GM23338 (cell line): ENCODE data around the gene FDXR.

Experiments used
- CREB1 ChIP-seq: fragments of 250-450 bp; sonication (Bioruptor Pico); IDR thresholded peaks from 2 replicates; pipeline ENCODE4 v1.5.0; 2020; ENCODE audit warnings: low read depth, mild to moderate bottlenecking, moderate library complexity
- CTCF ChIP-seq, 2 experiments: fragments of 200-600 bp in 1 of 2; sonication (generic) in 1 of 2; conservative IDR thresholded peaks; 2 replicates each; pipeline versions ENCODE4 v1.5.1 to v1.6.1; 2016 to 2017; ENCODE audit warnings: antibody characterized with exemption in 2 of 2, low read depth in 2 of 2, mild to moderate bottlenecking in 2 of 2, moderate library complexity in 1 of 2
- ETS1 ChIP-seq: IDR thresholded peaks from 2 replicates; pipeline ENCODE4 v1.6.1; 2016; ENCODE audit warnings: antibody characterized with exemption
- EZH2 ChIP-seq: fragments of 200-600 bp; sonication (generic); IDR thresholded peaks from one replicate; pipeline ENCODE4 v1.8.0; 2017; ENCODE audit warnings: antibody characterized with exemption, mild to moderate bottlenecking, low read depth; ENCODE audit not compliant: unreplicated experiment
- EZH2phosphoT487 ChIP-seq: fragments of 200-600 bp; sonication (generic); IDR thresholded peaks from one replicate; pipeline ENCODE4 v1.8.1; 2018; ENCODE audit warnings: antibody characterized with exemption; ENCODE audit not compliant: unreplicated experiment
- JUNB ChIP-seq: IDR thresholded peaks from one replicate; pipeline ENCODE4 v1.6.1; 2016; ENCODE audit warnings: antibody characterized with exemption; ENCODE audit not compliant: unreplicated experiment
- POLR2AphosphoS5 ChIP-seq: IDR thresholded peaks from 2 replicates; pipeline ENCODE4 v1.6.1; 2016; ENCODE audit warnings: antibody characterized with exemption, low read depth
- REST ChIP-seq: IDR thresholded peaks from one replicate; pipeline ENCODE4 v1.6.1; 2018; ENCODE audit warnings: antibody characterized with exemption; ENCODE audit not compliant: unreplicated experiment

GRCh38 chr17:74920642-74921025 is 47.8 kb upstream of the FDXR start:
- no peak for TF ChIP-seq CTCF (conservative IDR thresholded peaks at IDR 0.05; ENCODE audit: low read depth in 2 of 2)
- TF ChIP-seq POLR2AphosphoS5, result no peak
- no peak for TF ChIP-seq EZH2phosphoT487
- TF ChIP-seq REST, result no peak
- no peak for TF ChIP-seq EZH2
- TF ChIP-seq JUNB, result no peak
- TF ChIP-seq ETS1, result no peak
- no peak for TF ChIP-seq CREB1 (CRISPR knock-in tag)
